Amniotic epithelial cell (primary cell): Measurements from ENCODE around the gene LCLAT1.
"Not testable (repeated sequence)": the region's sequence is repeated elsewhere in the genome, so short reads cannot be mapped to it uniquely, and the experiment has no call there.

Source experiments
- DNase-seq: peaks from one replicate; pipeline ENCODE4 v3.0.0-alpha.2; 2010; ENCODE audit warnings: low read depth

LCLAT1 gene

DNA sequence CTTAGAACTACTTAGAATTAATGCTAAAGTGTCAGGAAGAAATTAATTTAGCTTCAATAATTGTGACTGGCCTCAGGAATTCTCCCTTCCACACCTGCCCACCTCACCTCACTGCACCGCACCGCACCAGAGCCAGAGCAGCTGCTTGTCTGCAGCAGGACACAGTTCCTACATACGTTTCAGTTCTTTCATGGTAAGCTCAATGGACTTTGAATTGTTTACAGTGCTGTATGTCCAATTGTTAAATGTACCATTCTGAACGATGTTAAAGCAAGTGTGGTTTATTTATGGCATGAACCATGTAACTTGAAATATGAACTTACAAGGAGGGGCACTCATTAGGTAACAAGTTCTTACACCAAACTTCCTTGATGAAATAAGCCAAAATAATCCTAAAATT is 196.0 kb downstream of the LCLAT1 start:
- DNase-seq = not testable (repeated sequence)

DNA sequence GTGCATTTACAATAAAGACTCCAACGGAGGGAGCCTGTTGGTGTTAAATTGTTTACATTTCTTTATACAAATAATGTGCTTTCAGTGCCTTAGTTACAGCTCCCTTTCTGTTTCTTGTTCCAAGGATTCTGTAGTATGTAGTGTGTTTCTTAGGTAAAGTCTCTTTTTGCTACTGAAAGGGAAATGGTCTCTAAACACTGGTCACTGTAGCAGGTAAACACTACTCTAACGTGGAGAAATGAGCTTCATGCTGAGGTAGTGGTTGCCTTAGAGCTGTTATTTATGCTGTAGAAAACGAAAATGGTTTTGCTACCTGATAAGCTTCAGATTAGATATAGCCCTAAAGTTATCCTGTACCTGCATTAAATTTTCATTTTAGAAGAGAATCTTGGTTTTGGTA is 196.6 kb downstream of the LCLAT1 start:
- no peak for DNase-seq

DNA sequence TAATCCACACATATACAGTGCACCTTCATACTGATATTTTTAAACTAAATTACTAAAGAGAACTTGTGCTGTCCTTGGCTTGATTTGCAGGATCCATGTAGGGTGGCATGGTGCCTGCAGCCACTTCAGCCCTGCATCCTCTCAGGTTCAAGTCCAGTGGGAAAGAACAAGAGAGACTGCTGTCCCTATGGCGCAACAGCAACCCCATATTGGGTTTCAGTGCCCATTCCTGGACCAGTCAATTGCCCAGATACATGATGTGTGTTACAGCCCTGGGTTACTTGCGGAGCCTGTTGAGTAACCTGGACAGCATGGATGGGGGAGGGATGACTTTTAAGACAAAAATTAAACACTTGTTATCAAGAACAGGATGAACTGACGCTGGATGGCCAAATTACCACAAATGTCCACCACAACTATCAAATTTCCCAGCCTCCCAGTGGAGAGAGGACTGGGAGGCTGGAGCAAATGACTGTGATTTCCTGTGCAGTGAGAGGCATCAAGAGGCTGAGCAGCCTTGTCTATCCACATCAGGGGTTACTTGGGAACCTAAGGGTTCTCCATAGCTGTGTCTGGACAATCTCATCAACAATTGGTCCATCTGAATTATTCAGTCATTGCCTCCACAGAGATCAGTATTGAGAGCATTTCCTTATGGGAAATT is 198.2 kb downstream of the LCLAT1 start:
- peak; percentile 32 for DNase-seq

- no peak for DNase-seq
Observed at GRCh38 chr2:30645745-30646119, 198.7 kb downstream of the LCLAT1 start.

GRCh38 chr2:30647752-30648457 is 200.9 kb downstream of the LCLAT1 start:
- DNase-seq = no peak

DNA sequence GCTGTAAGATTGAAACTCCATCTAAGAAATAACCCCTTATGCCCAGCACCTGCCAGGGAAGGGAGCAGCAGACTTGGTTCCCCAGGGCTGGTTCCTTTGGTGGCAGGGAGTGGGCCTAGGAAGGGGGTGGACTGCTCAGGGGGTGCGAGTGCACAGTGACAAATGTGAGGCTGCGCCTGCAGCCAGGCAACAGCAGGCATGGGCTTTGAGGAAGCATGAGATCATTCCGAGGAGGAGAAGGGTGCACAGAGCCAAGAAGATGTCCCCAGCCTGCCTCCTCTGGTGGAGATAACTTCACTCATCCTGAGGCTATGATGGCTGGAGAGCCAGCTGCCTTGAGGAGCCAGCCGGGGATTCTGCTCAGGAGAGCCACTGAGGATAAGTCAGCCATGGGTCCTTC is 202.2 kb downstream of the LCLAT1 start:
- DNase-seq = no peak

- DNase-seq = no peak
Observed at GRCh38 chr2:30649828-30650227, 202.8 kb downstream of the LCLAT1 start.

GRCh38 chr2:30652271-30652915 is 205.3 kb downstream of the LCLAT1 start:
- DNase-seq = no peak

- peak; percentile 77 for DNase-seq
Observed at GRCh38 chr2:30653847-30654246, 206.8 kb downstream of the LCLAT1 start.

GRCh38 chr2:30654404-30654803 is 207.4 kb downstream of the LCLAT1 start:
- DNase-seq = no peak

- DNase-seq = no peak
Observed at GRCh38 chr2:30655211-30655610, 208.2 kb downstream of the LCLAT1 start.

- peak; percentile 56 for DNase-seq
Observed at GRCh38 chr2:30655660-30656059, 208.6 kb downstream of the LCLAT1 start.

- DNase-seq = peak; percentile 67
Observed at GRCh38 chr2:30656079-30656478, 209.0 kb downstream of the LCLAT1 start.

- DNase-seq = no peak
Observed at GRCh38 chr2:30661173-30662107, 214.4 kb downstream of the LCLAT1 start.

DNA sequence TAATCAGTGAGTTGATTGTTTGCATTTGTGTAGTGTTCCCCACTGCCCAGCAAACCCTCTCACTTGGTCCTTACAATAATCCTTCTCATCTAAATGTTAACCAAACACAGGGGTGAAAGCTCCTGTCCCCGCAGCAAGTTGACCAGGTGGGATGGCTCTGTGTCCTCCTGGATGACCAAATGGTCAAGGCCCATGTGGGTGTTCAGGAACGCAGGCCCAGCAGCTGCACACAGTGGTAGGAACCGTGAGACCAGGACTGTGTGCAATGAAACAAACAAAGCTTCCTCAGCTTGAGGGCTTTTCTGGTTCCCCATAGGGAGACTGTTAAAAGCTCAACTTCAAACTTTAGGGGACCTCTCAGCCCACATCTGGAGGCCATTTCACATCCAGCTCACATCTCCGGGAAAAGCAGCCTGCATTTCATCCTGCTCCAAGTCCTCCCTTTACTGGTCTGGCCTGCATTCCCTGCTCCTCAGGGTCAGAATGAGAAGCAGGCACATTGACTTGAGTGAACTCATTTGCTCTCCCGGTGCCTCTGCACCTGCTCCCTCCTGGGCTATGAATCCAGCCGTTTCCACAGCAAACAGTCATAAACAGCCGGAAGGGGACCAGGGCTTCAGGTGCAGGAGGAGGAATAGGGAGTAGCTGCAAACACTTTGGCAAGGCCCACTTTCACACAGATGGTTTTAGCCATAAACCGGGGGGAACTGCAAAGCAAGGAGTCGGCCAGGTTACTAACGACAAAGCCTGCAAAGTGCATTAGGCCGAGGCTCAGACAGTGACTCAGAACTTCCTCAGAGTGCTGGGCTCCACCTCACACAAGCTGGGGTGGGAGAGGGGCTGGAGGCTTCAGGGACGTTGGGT is 215.5 kb downstream of the LCLAT1 start:
- no peak for DNase-seq

DNA sequence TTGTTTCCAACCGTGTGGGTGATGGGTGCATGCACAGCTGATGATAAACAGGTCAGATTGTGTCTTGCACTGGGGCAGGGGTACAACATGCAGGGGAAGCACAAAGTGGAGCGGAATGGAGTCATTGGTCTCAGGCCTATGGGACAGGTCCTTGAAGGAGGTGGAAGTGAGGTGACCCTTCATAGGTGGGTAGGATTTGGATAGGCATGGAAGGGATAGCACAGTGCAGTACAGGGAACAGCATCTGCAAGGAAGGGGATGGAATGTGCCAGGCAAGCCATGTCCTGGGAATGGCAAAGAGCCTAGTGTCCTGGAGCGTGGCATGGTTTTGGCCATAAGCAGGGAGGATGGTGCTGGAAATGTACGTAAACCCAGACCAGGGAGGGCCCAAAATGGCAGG is 216.3 kb downstream of the LCLAT1 start:
- no peak for DNase-seq

DNA sequence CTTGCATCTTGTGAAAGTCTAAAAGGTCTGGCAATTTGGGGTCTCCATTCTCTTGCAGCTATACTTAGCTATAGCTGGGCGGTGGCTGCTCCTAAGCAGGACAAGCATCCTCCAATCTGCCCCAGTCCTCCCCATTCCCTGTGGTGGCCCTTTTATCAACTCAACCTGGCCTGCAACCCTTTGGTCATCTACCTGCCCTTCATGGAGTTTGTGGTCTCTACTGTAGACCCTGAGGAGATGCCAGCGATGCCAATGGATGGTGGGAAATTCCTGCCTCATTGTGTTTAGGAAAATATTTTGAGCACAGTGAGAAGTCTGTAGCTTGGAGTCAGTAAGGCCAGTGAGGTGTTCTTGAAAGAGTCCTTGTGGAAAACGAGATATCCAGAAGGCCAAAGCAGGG is 216.8 kb downstream of the LCLAT1 start:
- no peak for DNase-seq

GRCh38 chr2:30664761-30665358 is 217.8 kb downstream of the LCLAT1 start:
- DNase-seq = peak; percentile 82

DNA sequence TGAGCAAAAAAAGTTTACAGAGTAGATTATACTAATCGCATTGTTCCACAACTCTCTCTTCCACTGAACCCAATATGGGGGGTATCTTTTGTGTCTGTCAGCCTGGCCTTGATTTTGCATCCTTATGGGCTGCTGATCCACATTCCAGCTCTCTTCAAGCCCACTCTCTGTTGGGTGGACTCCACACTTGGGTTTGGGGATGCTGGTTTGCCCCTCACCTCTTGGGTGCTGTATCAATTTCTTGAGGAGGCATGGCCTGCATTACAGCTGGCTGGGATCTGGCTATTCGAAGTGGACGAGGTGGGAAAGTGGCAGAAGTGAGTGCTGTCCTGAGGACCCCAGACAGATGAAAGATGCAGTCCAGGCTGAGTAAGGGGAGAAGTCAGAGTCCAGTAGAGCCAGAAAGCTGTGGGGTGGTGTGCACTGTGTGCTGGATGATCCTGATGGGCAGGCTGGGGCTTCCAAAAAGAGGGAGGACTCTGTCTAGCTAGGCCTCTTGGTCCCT is 218.8 kb downstream of the LCLAT1 start:
- no peak for DNase-seq

DNA sequence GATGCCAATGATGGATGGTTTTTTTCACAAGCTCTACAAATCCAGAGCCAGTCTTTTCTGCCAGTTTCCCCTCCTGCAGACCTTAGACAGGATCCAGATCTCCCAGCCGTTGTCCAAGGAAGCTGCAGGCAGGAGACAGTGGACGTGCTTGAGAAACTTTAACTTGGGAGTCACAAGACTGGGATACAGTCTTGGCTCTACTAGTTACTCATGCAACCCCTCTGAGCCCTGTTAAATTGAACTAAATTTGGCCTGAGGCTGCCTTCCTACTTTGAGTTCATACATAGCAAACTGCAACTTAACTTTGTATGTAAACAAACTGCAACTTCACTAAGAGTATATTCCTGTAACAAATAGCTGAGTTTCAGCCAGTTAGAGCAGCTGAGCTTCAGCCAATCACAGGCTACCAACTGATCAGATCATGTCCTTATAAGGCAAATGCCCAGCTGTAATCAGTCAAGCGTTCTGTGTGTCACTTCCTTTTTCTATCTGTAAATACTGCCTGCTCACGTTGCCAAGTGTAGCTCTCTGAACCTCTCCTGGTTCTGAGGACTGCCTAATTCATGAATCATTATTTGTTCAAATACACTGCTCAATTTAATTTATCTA is 219.3 kb downstream of the LCLAT1 start:
- peak; percentile 92 for DNase-seq
